Measurements from ENCODE around the gene ZNF525. TPM values are rescaled to one million over a fixed set of nuclear protein-coding genes. Genes with fewer than 3 reads are reported as not detected.
"Not testable (repeated sequence)": the region's sequence is repeated elsewhere in the genome, so short reads cannot be mapped to it uniquely, and the experiment has no call there.

ZNF525 gene
- total RNA-seq, 4 donors from 2014 or later, result 15.0 to 25.7 (median 22.3) TPM

- peak in 1 of 4 experiments; percentile 21 for TF ChIP-seq CTCF (IDR thresholded peaks at IDR 0.05)
Measured at GRCh38 chr19:53423680-53424079, 58.2 kb downstream of the ZNF525 start.

GRCh38 chr19:53424968-53425597, 59.6 kb downstream of the ZNF525 start:
- TF ChIP-seq POLR2A (IDR thresholded peaks at IDR 0.05) (no peak), CTCF (IDR thresholded peaks at IDR 0.05) (peak; percentile 66 to 82 (median 72))

More at GRCh38 chr19:53423680-53424079, 58.2 kb downstream of the ZNF525 start:
- intact Hi-C loops (cut with DNase I; ENCODE audit: low total_unique reads); H3K9me3 ChIP-seq; H3K36me3 ChIP-seq; H3K4me3 ChIP-seq; H3K4me1 ChIP-seq; H3K27me3 ChIP-seq: not testable (repeated sequence)
- DNase-seq, result peak; percentile 42 to 58
- peak overlapping the region in 1 of 2 donors; percentile 27 for H3K27ac ChIP-seq

GRCh38 chr19:53431399-53432087, 66.0 kb downstream of the ZNF525 start, which contains the start of gene ZNF761:
Gene ZNF761, plus strand, starts transcription at chr19:53431984. Its CDS starts 15,285 bp downstream, at chr19:53447269.
- Histone ChIP-seq H3K27ac (peak within 1 kb of the TSS; percentile 59 to 66), H3K27me3 (no peaks in the 10 kb centered on the region), H3K4me1 (no peaks in the 10 kb centered on the region), H3K4me3 (peak within 1 kb of the TSS; percentile 61 to 67), H3K36me3 (no peaks in the 10 kb centered on the region), H3K9me3 (no peaks in the 10 kb centered on the region)
- TF ChIP-seq POLR2A (IDR thresholded peaks at IDR 0.05) (peak; percentile 64 to 66), CTCF (IDR thresholded peaks at IDR 0.05) (peak; percentile 20 to 49 (median 42))
- DNase-seq, result peak; percentile 93 to 97
- intact Hi-C loops (cut with DNase I; ENCODE audit: low total_unique reads), result no loop called here

More at GRCh38 chr19:53424968-53425597, 59.6 kb downstream of the ZNF525 start:
- DNase-seq, result peak; percentile 78 to 86
- H3K36me3 ChIP-seq, result no peaks in the 10 kb centered on the region
- no peaks in the 10 kb centered on the region for H3K9me3 ChIP-seq
- intact Hi-C loops (cut with DNase I; ENCODE audit: low total_unique reads), result no loop called here
- H3K27me3 ChIP-seq, result no peaks in the 10 kb centered on the region
- H3K4me3 ChIP-seq, result no peak overlapping the region
- H3K4me1 ChIP-seq, result no peaks in the 10 kb centered on the region
- peak overlapping the region in 1 of 2 donors; percentile 24 for H3K27ac ChIP-seq

GRCh38 chr19:53432088-53432661, 66.7 kb downstream of the ZNF525 start:
- H3K36me3 ChIP-seq, result no peaks in the 10 kb centered on the region
- H3K9me3 ChIP-seq, result no peaks in the 10 kb centered on the region
- no peaks in the 10 kb centered on the region for H3K27me3 ChIP-seq
- DNase-seq, result peak in 1 of 2 donors; percentile 34
- no peaks in the 10 kb centered on the region for H3K4me1 ChIP-seq
- H3K27ac ChIP-seq, result peak overlapping the region; percentile 59 to 66
- TF ChIP-seq POLR2A (IDR thresholded peaks at IDR 0.05) (no peak), CTCF (IDR thresholded peaks at IDR 0.05) (no peak)
- intact Hi-C loops (cut with DNase I; ENCODE audit: low total_unique reads), result no loop called here
- H3K4me3 ChIP-seq, result peak overlapping the region; percentile 61 to 67

Small RNA genes lying within 50 kb of the gene (small RNA-seq; reads per million reads assigned to genes)
- gene RPL39P36, result not detected

Other genes with a start within 250 kb of the ZNF525 start
- 10 to 100 TPM in 2 of 4 donors, 1 to 10 TPM in 2; 9.5 to 27.2 (median 14.7) TPM for gene ZNF415, start 232.8 kb upstream of the ZNF525 start, total RNA-seq
- 10 to 100 TPM; 10.2 to 25.4 (median 16.9) TPM for gene ZNF347, start 206.7 kb upstream of the ZNF525 start, total RNA-seq
- 10 to 100 TPM in 1 of 4 donors, 1 to 10 TPM in 2, under 1 TPM in 1; 0.77 to 14.2 (median 4.3) TPM for gene ZNF665, start 172.3 kb upstream of the ZNF525 start, total RNA-seq
- 10 to 100 TPM in 3 of 4 donors, 1 to 10 TPM in 1; 3.1 to 62.7 (median 23.4) TPM for gene ZNF677, start 110.8 kb upstream of the ZNF525 start, total RNA-seq
- not detected for gene VN1R2, start 107.4 kb upstream of the ZNF525 start, total RNA-seq
- not detected for gene VN1R4, start 98.0 kb upstream of the ZNF525 start, total RNA-seq
- 10 to 100 TPM in 2 of 4 donors, 1 to 10 TPM in 2; 5.0 to 18.0 (median 10.3) TPM for gene ZNF845, start 32.0 kb upstream of the ZNF525 start, total RNA-seq
- gene ZNF765, start 29.4 kb downstream of the ZNF525 start, total RNA-seq, result 10 to 100 TPM in 3 of 4 donors, 1 to 10 TPM in 1; 5.1 to 28.8 (median 23.6) TPM
- 10 to 100 TPM in 2 of 4 donors, 1 to 10 TPM in 2; 4.6 to 16.3 (median 8.8) TPM for gene ZNF761, start 66.3 kb downstream of the ZNF525 start, total RNA-seq
- 10 to 100 TPM in 1 of 4 donors, 1 to 10 TPM in 3; 1.8 to 10.8 (median 6.7) TPM for gene ZNF813, start 102.0 kb downstream of the ZNF525 start, total RNA-seq
- 10 to 100 TPM in 3 of 4 donors, 1 to 10 TPM in 1; 9.4 to 39.0 (median 17.0) TPM for gene ZNF331, start 172.4 kb downstream of the ZNF525 start, total RNA-seq